Naive B cell (primary cell): ENCODE measurements around the gene SCO2. TPM values are rescaled to one million over a fixed set of nuclear protein-coding genes. Genes with fewer than 3 reads are reported as not detected.

Experiments
- ATAC-seq, 2 donors: fragments of 150-1000 bp; cut with Tn5 transposase; 2 replicates each; pipeline ENCODE4 v1.10.0; 2021; ENCODE audit warnings: low read depth in 2 of 2, mild to moderate bottlenecking in 2 of 2, moderate library complexity in 2 of 2
- DNase-seq: peaks from one replicate; pipeline ENCODE4 v3.0.0; 2022
- H3K27ac Mint-ChIP-seq, 6 donors: one replicate each; pipeline ENCODE4 v1.8.0; 2020 to 2022; ENCODE audit warnings: mild to moderate bottlenecking in 6 of 6, mixed read lengths in 6 of 6, moderate library complexity in 5 of 6, inconsistent platforms in 2 of 6
- H3K27me3 Mint-ChIP-seq, 3 donors: one replicate each; pipeline ENCODE4 v1.8.0; 2021 to 2022; ENCODE audit warnings: mixed read lengths in 3 of 3, mild to moderate bottlenecking in 1 of 3
- H3K36me3 Mint-ChIP-seq, 2 donors: one replicate each; pipeline ENCODE4 v1.8.0; 2020 to 2022; ENCODE audit warnings: mixed read lengths in 2 of 2, inconsistent platforms in 1 of 2, mild to moderate bottlenecking in 1 of 2
- H3K4me1 Mint-ChIP-seq, 3 donors: one replicate each; pipeline ENCODE4 v1.8.0; 2020 to 2022; ENCODE audit warnings: mixed read lengths in 3 of 3, inconsistent platforms in 1 of 3, mild to moderate bottlenecking in 1 of 3, moderate library complexity in 1 of 3
- H3K4me3 Mint-ChIP-seq, 8 donors: one replicate each; pipeline ENCODE4 v1.8.0; 2020 to 2022; ENCODE audit warnings: mild to moderate bottlenecking in 8 of 8, mixed read lengths in 8 of 8, moderate library complexity in 8 of 8, inconsistent platforms in 2 of 8
- H3K9me3 Mint-ChIP-seq, 7 donors: one replicate each; pipeline ENCODE4 v1.8.0; 2020 to 2022; ENCODE audit warnings: mixed read lengths in 7 of 7, mild to moderate bottlenecking in 5 of 7, inconsistent platforms in 2 of 7, moderate library complexity in 1 of 7
- polyA plus RNA-seq, 6 donors: library from polyadenylated mRNA; unstranded; fragments of 300-500 nt; fragmentation: Illumina TruSeq; gene quantifications; one replicate each; pipeline ENCODE4 v1.2.3, GENCODE V29; 2021; ENCODE audit warnings: low read depth in 6 of 6

SCO2 gene
- polyA plus RNA-seq, 6 donors from 2014 or later = 2.0 to 13.9 (median 8.1) TPM

GRCh38 chr22:50563413-50564160 lies 38.2 kb upstream of the SCO2 start:
- Mint-ChIP-seq H3K4me1 (peaks cover 17 to 24% (median 17%) of the 10 kb centered on the region in 3 donors), H3K36me3 (no peaks in the 10 kb centered on the region), H3K27ac (peak overlapping the region in 3 of 6 donors; percentile 83 to 94 (median 89)), H3K27me3 (peaks cover 0 to 11% (median 8%) of the 10 kb centered on the region in 3 donors), H3K4me3 (peak overlapping the region; percentile 86 to 99 (median 96)), H3K9me3 (no peaks in the 10 kb centered on the region)
- DNase-seq (no peak), ATAC-seq (no peak)

GRCh38 chr22:50562523-50563412 lies 37.4 kb upstream of the SCO2 start, which contains the start of gene SYCE3:
SYCE3 (minus strand) TSS chr22:50562919; CDS start chr22:50556405, 6,514 bp downstream.
- Mint-ChIP-seq H3K4me3 (peak within 1 kb of the TSS; percentile 86 to 99 (median 96)), H3K27me3 (peaks cover 0 to 11% (median 8%) of the 10 kb centered on the region in 3 donors), H3K36me3 (no peaks in the 10 kb centered on the region), H3K4me1 (peaks cover 17 to 24% (median 17%) of the 10 kb centered on the region in 3 donors), H3K27ac (peak within 1 kb of the TSS in 5 of 6 donors; percentile 68 to 94 (median 92)), H3K9me3 (no peaks in the 10 kb centered on the region)
- DNase-seq = peak; percentile 97
- peak; percentile 89 to 96 for ATAC-seq

GRCh38 chr22:50561401-50562358 lies 36.3 kb upstream of the SCO2 start:
- ATAC-seq (no peak), DNase-seq (no peak)
- Mint-ChIP-seq H3K9me3 (no peaks in the 10 kb centered on the region), H3K4me1 (peaks cover 17 to 24% (median 17%) of the 10 kb centered on the region in 3 donors), H3K27ac (peak overlapping the region in 5 of 6 donors; percentile 16 to 94 (median 61)), H3K27me3 (peaks cover 0 to 9% (median 7%) of the 10 kb centered on the region in 3 donors), H3K4me3 (peak overlapping the region in 7 of 8 donors; percentile 16 to 82 (median 68)), H3K36me3 (no peaks in the 10 kb centered on the region)

GRCh38 chr22:50560034-50560433 lies 34.6 kb upstream of the SCO2 start:
- ATAC-seq = no peak
- Mint-ChIP-seq H3K9me3 (no peaks in the 10 kb centered on the region), H3K4me1 (peaks cover 17 to 24% (median 17%) of the 10 kb centered on the region in 3 donors), H3K36me3 (no peaks in the 10 kb centered on the region), H3K4me3 (peak overlapping the region in 1 of 8 donors; percentile 31), H3K27ac (no peak overlapping the region), H3K27me3 (peaks cover 0 to 16% (median 6%) of the 10 kb centered on the region in 3 donors)
- DNase-seq = no peak

GRCh38 chr22:50556703-50557102 lies 31.3 kb upstream of the SCO2 start:
- no peak for ATAC-seq

GRCh38 chr22:50553310-50553709 lies 27.9 kb upstream of the SCO2 start:
- peak overlapping the region in 1 of 6 donors; percentile 66 for H3K27ac Mint-ChIP-seq
- DNase-seq (no peak), ATAC-seq (no peak)
- H3K27me3 Mint-ChIP-seq = peaks cover 0 to 9% (median 8%) of the 10 kb centered on the region in 3 donors
- no peaks in the 10 kb centered on the region for H3K36me3 Mint-ChIP-seq
- H3K4me3 Mint-ChIP-seq = peak overlapping the region in 1 of 8 donors; percentile 38
- peaks cover 9 to 12% (median 12%) of the 10 kb centered on the region in 3 donors for H3K4me1 Mint-ChIP-seq
- H3K9me3 Mint-ChIP-seq = no peaks in the 10 kb centered on the region

More at GRCh38 chr22:50556703-50557102, 31.3 kb upstream of the SCO2 start:
- Mint-ChIP-seq H3K27ac (no peak overlapping the region), H3K36me3 (no peaks in the 10 kb centered on the region), H3K9me3 (no peaks in the 10 kb centered on the region), H3K4me1 (peaks cover 2 to 10% (median 6%) of the 10 kb centered on the region in 3 donors), H3K4me3 (no peak overlapping the region), H3K27me3 (peaks cover 0 to 16% (median 9%) of the 10 kb centered on the region in 3 donors)
- no peak for DNase-seq

- no peak overlapping the region for H3K27ac Mint-ChIP-seq
These were observed 25.9 kb upstream of the SCO2 start for GRCh38 chr22:50551160-50551752.

GRCh38 chr22:50550395-50550794 lies 25.0 kb upstream of the SCO2 start:
- H3K27ac Mint-ChIP-seq = no peak overlapping the region
- H3K4me1 Mint-ChIP-seq = peaks cover 9 to 22% (median 19%) of the 10 kb centered on the region in 3 donors
- H3K9me3 Mint-ChIP-seq = no peaks in the 10 kb centered on the region
- no peaks in the 10 kb centered on the region for H3K36me3 Mint-ChIP-seq
- peaks cover 0 to 9% (median 0%) of the 10 kb centered on the region in 3 donors for H3K27me3 Mint-ChIP-seq
- DNase-seq (no peak), ATAC-seq (no peak)
- H3K4me3 Mint-ChIP-seq = peak overlapping the region in 6 of 8 donors; percentile 48 to 77 (median 66)

More at GRCh38 chr22:50551160-50551752, 25.9 kb upstream of the SCO2 start:
- Mint-ChIP-seq H3K36me3 (no peaks in the 10 kb centered on the region), H3K9me3 (no peaks in the 10 kb centered on the region), H3K27me3 (peaks cover 0 to 9% (median 3%) of the 10 kb centered on the region in 3 donors), H3K4me3 (peak overlapping the region in 3 of 8 donors; percentile 18 to 66 (median 30)), H3K4me1 (peaks cover 9 to 22% (median 19%) of the 10 kb centered on the region in 3 donors)
- ATAC-seq = no peak
- DNase-seq = no peak

GRCh38 chr22:50548921-50549790 lies 23.8 kb upstream of the SCO2 start:
- Mint-ChIP-seq H3K27me3 (peaks cover 0 to 8% (median 0%) of the 10 kb centered on the region in 3 donors), H3K4me1 (peaks cover 9 to 32% (median 29%) of the 10 kb centered on the region in 3 donors), H3K4me3 (peak overlapping the region; percentile 62 to 88 (median 80)), H3K36me3 (no peaks in the 10 kb centered on the region), H3K9me3 (no peaks in the 10 kb centered on the region), H3K27ac (peak overlapping the region in 3 of 6 donors; percentile 43 to 73 (median 65))
- peak; percentile 11 to 14 for ATAC-seq
- DNase-seq = no peak

GRCh38 chr22:50548040-50548920 lies 22.9 kb upstream of the SCO2 start:
- ATAC-seq = peak; percentile 35 to 38
- peaks cover 9 to 32% (median 29%) of the 10 kb centered on the region in 3 donors for H3K4me1 Mint-ChIP-seq

More at GRCh38 chr22:50548040-50548920, 22.9 kb upstream of the SCO2 start:
- H3K9me3 Mint-ChIP-seq = no peaks in the 10 kb centered on the region
- peak overlapping the region; percentile 59 to 76 (median 68) for H3K4me3 Mint-ChIP-seq
- no peaks in the 10 kb centered on the region for H3K36me3 Mint-ChIP-seq
- peaks cover 0 to 4% (median 0%) of the 10 kb centered on the region in 3 donors for H3K27me3 Mint-ChIP-seq
- DNase-seq = peak; percentile 46
- H3K27ac Mint-ChIP-seq = peak overlapping the region in 5 of 6 donors; percentile 19 to 89 (median 72)
